Fibroblast of skin of back (primary cell): ENCODE results near the gene WT1.
"Not testable (repeated sequence)": the region's sequence is repeated elsewhere in the genome, so short reads cannot be mapped to it uniquely, and the experiment has no call there.

Experiments used
- DNase-seq: peaks from one replicate; pipeline ENCODE4 v3.0.0-alpha.2; 2013

WT1 gene

GRCh38 chr11:32386770-32387377 lies 48.5 kb downstream of the WT1 start:
- no peak for DNase-seq

GRCh38 chr11:32385998-32386397 lies 49.3 kb downstream of the WT1 start:
- peak; percentile 7 for DNase-seq

GRCh38 chr11:32382339-32383049 lies 52.8 kb downstream of the WT1 start:
- DNase-seq, result no peak

- DNase-seq, result no peak
Measured at GRCh38 chr11:32381179-32381578, 54.2 kb downstream of the WT1 start.

GRCh38 chr11:32379719-32380118 lies 55.6 kb downstream of the WT1 start:
- DNase-seq, result no peak

GRCh38 chr11:32375826-32376225 lies 59.5 kb downstream of the WT1 start:
- no peak for DNase-seq

GRCh38 chr11:32374261-32374711 lies 61.1 kb downstream of the WT1 start:
- no peak for DNase-seq

- DNase-seq, result not testable (repeated sequence)
Measured at GRCh38 chr11:32369987-32370386, 65.4 kb downstream of the WT1 start.

GRCh38 chr11:32366666-32367065 lies 68.7 kb downstream of the WT1 start:
- DNase-seq, result peak; percentile 6

- no peak for DNase-seq
Measured at GRCh38 chr11:32365192-32365591, 70.1 kb downstream of the WT1 start.

- DNase-seq, result no peak
Measured at GRCh38 chr11:32358729-32359128, 76.6 kb downstream of the WT1 start.

- no peak for DNase-seq
Measured at GRCh38 chr11:32353884-32354283, 81.5 kb downstream of the WT1 start.

- DNase-seq, result no peak
Measured at GRCh38 chr11:32348502-32348901, 86.8 kb downstream of the WT1 start.

- DNase-seq, result no peak
Measured at GRCh38 chr11:32344946-32345345, 90.4 kb downstream of the WT1 start.

GRCh38 chr11:32343325-32344008 lies 91.9 kb downstream of the WT1 start:
- no peak for DNase-seq

- DNase-seq, result no peak
Measured at GRCh38 chr11:32341620-32342613, 93.4 kb downstream of the WT1 start.

- DNase-seq, result no peak
Measured at GRCh38 chr11:32340181-32340580, 95.2 kb downstream of the WT1 start.
